Lower leg skin (tissue), 4 donors: ENCODE data around the gene PCDH15. TPM values are rescaled to one million over a fixed set of nuclear protein-coding genes. Genes with fewer than 3 reads are reported as not detected.

ENCODE experiments used
- DNase-seq, 2 donors: peaks; one replicate each; pipeline ENCODE4 v3.0.0-alpha.2; 2019; ENCODE audit warnings: low spot score in 2 of 2
- H3K4me3 ChIP-seq: fragments of 200-600 bp; sonication (generic); 2 replicates; pipeline ENCODE4 v1.5.1; 2017; ENCODE audit warnings: mild to moderate bottlenecking, low read depth; ENCODE audit not compliant: poor library complexity, severe bottlenecking
- CTCF ChIP-seq, 3 donors: fragments of 450-650 bp; IDR thresholded peaks; one replicate each; pipeline ENCODE4 v1.5.1; 2016; ENCODE audit warnings: antibody characterized with exemption in 3 of 3, mild to moderate bottlenecking in 3 of 3, moderate library complexity in 2 of 3
- POLR2A ChIP-seq, 2 donors: fragments of 450-650 bp; IDR thresholded peaks; one replicate each; pipeline ENCODE4 v1.6.1; 2016 to 2017; ENCODE audit warnings: antibody characterized with exemption in 2 of 2, mild to moderate bottlenecking in 1 of 2, moderate library complexity in 1 of 2
- WGBS, 2 donors: methylation state at CpG; one replicate each; pipeline ENCODE4 v1.1.5; 2018; 5-methylcytosine and 5-hydroxymethylcytosine counted together
- intact Hi-C: fragments of 100-400 bp; cut with DNase I; formaldehyde crosslinking; loops from one replicate; pipeline ENCODE4 v1.15.0; 2023; ENCODE audit warnings: low total_unique reads
- microRNA counts, 2 donors: library from miRNA; unstranded; fragments of <30 nt; microRNA quantifications; one replicate each; lab custom pipeline; 2016
- microRNA-seq, 2 donors: library from miRNA; unstranded; fragments of <30 nt; microRNA quantifications; one replicate each; pipeline ENCODE4, GENCODE V29; 2016; ENCODE audit warnings: borderline replicate concordance in 2 of 2, borderline number of aligned reads in 1 of 2
- total RNA-seq, 4 donors: library from RNA; depleted of rRNA; stranded (reverse); fragments of >200 nt; gene quantifications; one replicate each; pipeline ENCODE4 v1.1.0, GENCODE V29; 2016

PCDH15 gene
- total RNA-seq, 4 donors from 2014 or later, result not detected

- H3K4me3 ChIP-seq, result no peak overlapping the region
- TF ChIP-seq POLR2A (IDR thresholded peaks at IDR 0.05) (no peak), CTCF (IDR thresholded peaks at IDR 0.05) (no peak)
- WGBS, 2 donors, result 57 to 58% methylated on average over 6 of the region's 6 CpGs
- no peak for DNase-seq
- intact Hi-C loops, result no loop called here
Measured at GRCh38 chr10:53770903-53771302, 1030.1 kb downstream of the PCDH15 start.

- no peak for DNase-seq
- TF ChIP-seq CTCF (IDR thresholded peaks at IDR 0.05) (no peak), POLR2A (IDR thresholded peaks at IDR 0.05) (no peak)
- WGBS, 2 donors, result 77 to 85% methylated on average over 1 of the region's 1 CpG
- intact Hi-C loops, result no loop called here
- H3K4me3 ChIP-seq, result no peak overlapping the region
Measured at GRCh38 chr10:53765311-53765710, 1035.7 kb downstream of the PCDH15 start.

- intact Hi-C loops, result no loop called here
- no peak for DNase-seq
- H3K4me3 ChIP-seq, result no peak overlapping the region
- TF ChIP-seq CTCF (IDR thresholded peaks at IDR 0.05) (no peak), POLR2A (IDR thresholded peaks at IDR 0.05) (no peak)
- WGBS, 2 donors, result 24 to 27% methylated on average over 6 of the region's 6 CpGs
Measured at GRCh38 chr10:53754596-53755250, 1046.3 kb downstream of the PCDH15 start.

MicroRNAs encoded within 50 kb of the gene (microRNA counts, 767-probe panel; counts per million panel counts)
- microRNA hsa-miR-548f (lab: Ali Mortazavi, UCI), result 0 to 358 counts per million in 2 donors

Small RNAs within 50 kb of the gene (microRNA-seq; reads per million reads assigned to microRNA genes)
- gene MIR548F1, result 0 reads per million in 2 donors
